ENCODE measurements around the gene ACTN1. TPM values are rescaled to one million over a fixed set of nuclear protein-coding genes. Genes with fewer than 3 reads are reported as not detected.
A peak's percentile ranks its signal among the peaks of the same experiment; 100 is the strongest.

The ACTN1 gene
- total and polyA plus RNA-seq, 2 experiments from 2014 or later: 121 to 280 TPM

DNA sequence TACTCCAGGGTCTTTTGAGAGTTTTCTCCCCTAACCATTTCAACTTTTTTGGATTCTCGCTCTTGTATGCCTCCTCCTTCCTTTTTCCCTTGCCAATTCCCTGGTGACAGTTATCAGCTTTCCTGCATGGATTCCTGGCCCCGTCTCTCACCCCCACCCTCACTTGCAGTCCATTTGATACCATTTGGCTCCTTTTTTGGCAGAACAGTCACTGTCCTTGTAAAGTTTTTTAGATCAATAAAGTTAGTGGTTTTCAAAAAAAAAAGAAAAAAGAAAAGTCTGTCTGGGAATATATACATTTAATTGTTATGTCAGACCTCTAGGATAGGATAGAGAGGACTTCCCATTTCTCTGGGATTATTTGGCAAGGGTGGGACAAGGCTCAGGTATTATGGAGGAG is 42.1 kb downstream of the ACTN1 start:
- Histone ChIP-seq H3K4me2 (no peak overlapping the region), H3K27ac (ENCODE audit: low read depth) (no peak overlapping the region), H3K79me2 (replicated peaks; ENCODE audit: insufficient read depth) (peaks cover 100% of the 10 kb centered on the region), H3K4me1 (ENCODE audit: insufficient read depth) (peaks cover 56% of the 10 kb centered on the region), H3K27me3 (ENCODE audit: insufficient read depth) (no peaks in the 10 kb centered on the region), H3F3A (replicated peaks; ENCODE audit: low read depth) (no peaks in the 10 kb centered on the region), H3K36me3 (ENCODE audit: insufficient read depth) (no peaks in the 10 kb centered on the region; the same call in 1 of the 2 replicates), H3K9me2 (ENCODE audit: insufficient read depth) (no peaks in the 10 kb centered on the region), H3K4me3 (no peak overlapping the region), H4K20me1 (replicated peaks; ENCODE audit: insufficient read depth) (peaks cover 71% of the 10 kb centered on the region), H2AFZ (no peak overlapping the region)
- no peaks in the 10 kb centered on the region; the same call in 1 of the 3 replicates for H3K36me3 Mint-ChIP-seq (ENCODE audit: low read depth)
- no peak for DNase-seq (ENCODE audit: low spot score)
- H3K9me3 Mint-ChIP-seq: no peaks in the 10 kb centered on the region
- no peak overlapping the region for H3K4me3 Mint-ChIP-seq
- peaks cover 77% of the 10 kb centered on the region for H3K4me1 Mint-ChIP-seq
- H3K27ac Mint-ChIP-seq: peak overlapping the region; percentile 38; the same call in 1 of the 2 replicates
- TF ChIP-seq POLR2AphosphoS5 (IDR thresholded peaks at IDR 0.05; ENCODE audit: low read depth) (no peak), JUNB (IDR thresholded peaks at IDR 0.05; ENCODE audit: unreplicated experiment) (no peak), ZNF331 (CRISPR knock-in tag; IDR thresholded peaks at IDR 0.05; ENCODE audit: low read depth) (no peak), STAT1 (IDR thresholded peaks at IDR 0.05; ENCODE audit: unreplicated experiment) (no peak), EZH2phosphoT487 (IDR thresholded peaks at IDR 0.05; ENCODE audit: unreplicated experiment) (no peak), NANOG (IDR thresholded peaks at IDR 0.05; ENCODE audit: borderline replicate concordance) (no peak), ZNF114 (CRISPR knock-in tag; IDR thresholded peaks at IDR 0.05) (no peak), CREB1 (CRISPR knock-in tag; IDR thresholded peaks at IDR 0.05; ENCODE audit: low read depth) (no peak), EZH2 (IDR thresholded peaks at IDR 0.05; ENCODE audit: low read depth, unreplicated experiment) (no peak)
- TF ChIP-seq, protein P1, sequence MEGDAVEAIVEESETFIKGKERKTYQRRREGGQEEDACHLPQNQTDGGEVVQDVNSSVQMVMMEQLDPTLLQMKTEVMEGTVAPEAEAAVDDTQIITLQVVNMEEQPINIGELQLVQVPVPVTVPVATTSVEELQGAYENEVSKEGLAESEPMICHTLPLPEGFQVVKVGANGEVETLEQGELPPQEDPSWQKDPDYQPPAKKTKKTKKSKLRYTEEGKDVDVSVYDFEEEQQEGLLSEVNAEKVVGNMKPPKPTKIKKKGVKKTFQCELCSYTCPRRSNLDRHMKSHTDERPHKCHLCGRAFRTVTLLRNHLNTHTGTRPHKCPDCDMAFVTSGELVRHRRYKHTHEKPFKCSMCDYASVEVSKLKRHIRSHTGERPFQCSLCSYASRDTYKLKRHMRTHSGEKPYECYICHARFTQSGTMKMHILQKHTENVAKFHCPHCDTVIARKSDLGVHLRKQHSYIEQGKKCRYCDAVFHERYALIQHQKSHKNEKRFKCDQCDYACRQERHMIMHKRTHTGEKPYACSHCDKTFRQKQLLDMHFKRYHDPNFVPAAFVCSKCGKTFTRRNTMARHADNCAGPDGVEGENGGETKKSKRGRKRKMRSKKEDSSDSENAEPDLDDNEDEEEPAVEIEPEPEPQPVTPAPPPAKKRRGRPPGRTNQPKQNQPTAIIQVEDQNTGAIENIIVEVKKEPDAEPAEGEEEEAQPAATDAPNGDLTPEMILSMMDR (conservative IDR thresholded peaks at IDR 0.05; ENCODE audit: low read depth in 2 of 2): no peak
- TF ChIP-seq, protein P2, sequence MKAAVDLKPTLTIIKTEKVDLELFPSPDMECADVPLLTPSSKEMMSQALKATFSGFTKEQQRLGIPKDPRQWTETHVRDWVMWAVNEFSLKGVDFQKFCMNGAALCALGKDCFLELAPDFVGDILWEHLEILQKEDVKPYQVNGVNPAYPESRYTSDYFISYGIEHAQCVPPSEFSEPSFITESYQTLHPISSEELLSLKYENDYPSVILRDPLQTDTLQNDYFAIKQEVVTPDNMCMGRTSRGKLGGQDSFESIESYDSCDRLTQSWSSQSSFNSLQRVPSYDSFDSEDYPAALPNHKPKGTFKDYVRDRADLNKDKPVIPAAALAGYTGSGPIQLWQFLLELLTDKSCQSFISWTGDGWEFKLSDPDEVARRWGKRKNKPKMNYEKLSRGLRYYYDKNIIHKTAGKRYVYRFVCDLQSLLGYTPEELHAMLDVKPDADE (IDR thresholded peaks at IDR 0.05): no peak
- TF ChIP-seq, protein P3, sequence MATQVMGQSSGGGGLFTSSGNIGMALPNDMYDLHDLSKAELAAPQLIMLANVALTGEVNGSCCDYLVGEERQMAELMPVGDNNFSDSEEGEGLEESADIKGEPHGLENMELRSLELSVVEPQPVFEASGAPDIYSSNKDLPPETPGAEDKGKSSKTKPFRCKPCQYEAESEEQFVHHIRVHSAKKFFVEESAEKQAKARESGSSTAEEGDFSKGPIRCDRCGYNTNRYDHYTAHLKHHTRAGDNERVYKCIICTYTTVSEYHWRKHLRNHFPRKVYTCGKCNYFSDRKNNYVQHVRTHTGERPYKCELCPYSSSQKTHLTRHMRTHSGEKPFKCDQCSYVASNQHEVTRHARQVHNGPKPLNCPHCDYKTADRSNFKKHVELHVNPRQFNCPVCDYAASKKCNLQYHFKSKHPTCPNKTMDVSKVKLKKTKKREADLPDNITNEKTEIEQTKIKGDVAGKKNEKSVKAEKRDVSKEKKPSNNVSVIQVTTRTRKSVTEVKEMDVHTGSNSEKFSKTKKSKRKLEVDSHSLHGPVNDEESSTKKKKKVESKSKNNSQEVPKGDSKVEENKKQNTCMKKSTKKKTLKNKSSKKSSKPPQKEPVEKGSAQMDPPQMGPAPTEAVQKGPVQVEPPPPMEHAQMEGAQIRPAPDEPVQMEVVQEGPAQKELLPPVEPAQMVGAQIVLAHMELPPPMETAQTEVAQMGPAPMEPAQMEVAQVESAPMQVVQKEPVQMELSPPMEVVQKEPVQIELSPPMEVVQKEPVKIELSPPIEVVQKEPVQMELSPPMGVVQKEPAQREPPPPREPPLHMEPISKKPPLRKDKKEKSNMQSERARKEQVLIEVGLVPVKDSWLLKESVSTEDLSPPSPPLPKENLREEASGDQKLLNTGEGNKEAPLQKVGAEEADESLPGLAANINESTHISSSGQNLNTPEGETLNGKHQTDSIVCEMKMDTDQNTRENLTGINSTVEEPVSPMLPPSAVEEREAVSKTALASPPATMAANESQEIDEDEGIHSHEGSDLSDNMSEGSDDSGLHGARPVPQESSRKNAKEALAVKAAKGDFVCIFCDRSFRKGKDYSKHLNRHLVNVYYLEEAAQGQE (IDR thresholded peaks at IDR 0.05; ENCODE audit: unreplicated experiment): no peak
- TF ChIP-seq, protein P4, sequence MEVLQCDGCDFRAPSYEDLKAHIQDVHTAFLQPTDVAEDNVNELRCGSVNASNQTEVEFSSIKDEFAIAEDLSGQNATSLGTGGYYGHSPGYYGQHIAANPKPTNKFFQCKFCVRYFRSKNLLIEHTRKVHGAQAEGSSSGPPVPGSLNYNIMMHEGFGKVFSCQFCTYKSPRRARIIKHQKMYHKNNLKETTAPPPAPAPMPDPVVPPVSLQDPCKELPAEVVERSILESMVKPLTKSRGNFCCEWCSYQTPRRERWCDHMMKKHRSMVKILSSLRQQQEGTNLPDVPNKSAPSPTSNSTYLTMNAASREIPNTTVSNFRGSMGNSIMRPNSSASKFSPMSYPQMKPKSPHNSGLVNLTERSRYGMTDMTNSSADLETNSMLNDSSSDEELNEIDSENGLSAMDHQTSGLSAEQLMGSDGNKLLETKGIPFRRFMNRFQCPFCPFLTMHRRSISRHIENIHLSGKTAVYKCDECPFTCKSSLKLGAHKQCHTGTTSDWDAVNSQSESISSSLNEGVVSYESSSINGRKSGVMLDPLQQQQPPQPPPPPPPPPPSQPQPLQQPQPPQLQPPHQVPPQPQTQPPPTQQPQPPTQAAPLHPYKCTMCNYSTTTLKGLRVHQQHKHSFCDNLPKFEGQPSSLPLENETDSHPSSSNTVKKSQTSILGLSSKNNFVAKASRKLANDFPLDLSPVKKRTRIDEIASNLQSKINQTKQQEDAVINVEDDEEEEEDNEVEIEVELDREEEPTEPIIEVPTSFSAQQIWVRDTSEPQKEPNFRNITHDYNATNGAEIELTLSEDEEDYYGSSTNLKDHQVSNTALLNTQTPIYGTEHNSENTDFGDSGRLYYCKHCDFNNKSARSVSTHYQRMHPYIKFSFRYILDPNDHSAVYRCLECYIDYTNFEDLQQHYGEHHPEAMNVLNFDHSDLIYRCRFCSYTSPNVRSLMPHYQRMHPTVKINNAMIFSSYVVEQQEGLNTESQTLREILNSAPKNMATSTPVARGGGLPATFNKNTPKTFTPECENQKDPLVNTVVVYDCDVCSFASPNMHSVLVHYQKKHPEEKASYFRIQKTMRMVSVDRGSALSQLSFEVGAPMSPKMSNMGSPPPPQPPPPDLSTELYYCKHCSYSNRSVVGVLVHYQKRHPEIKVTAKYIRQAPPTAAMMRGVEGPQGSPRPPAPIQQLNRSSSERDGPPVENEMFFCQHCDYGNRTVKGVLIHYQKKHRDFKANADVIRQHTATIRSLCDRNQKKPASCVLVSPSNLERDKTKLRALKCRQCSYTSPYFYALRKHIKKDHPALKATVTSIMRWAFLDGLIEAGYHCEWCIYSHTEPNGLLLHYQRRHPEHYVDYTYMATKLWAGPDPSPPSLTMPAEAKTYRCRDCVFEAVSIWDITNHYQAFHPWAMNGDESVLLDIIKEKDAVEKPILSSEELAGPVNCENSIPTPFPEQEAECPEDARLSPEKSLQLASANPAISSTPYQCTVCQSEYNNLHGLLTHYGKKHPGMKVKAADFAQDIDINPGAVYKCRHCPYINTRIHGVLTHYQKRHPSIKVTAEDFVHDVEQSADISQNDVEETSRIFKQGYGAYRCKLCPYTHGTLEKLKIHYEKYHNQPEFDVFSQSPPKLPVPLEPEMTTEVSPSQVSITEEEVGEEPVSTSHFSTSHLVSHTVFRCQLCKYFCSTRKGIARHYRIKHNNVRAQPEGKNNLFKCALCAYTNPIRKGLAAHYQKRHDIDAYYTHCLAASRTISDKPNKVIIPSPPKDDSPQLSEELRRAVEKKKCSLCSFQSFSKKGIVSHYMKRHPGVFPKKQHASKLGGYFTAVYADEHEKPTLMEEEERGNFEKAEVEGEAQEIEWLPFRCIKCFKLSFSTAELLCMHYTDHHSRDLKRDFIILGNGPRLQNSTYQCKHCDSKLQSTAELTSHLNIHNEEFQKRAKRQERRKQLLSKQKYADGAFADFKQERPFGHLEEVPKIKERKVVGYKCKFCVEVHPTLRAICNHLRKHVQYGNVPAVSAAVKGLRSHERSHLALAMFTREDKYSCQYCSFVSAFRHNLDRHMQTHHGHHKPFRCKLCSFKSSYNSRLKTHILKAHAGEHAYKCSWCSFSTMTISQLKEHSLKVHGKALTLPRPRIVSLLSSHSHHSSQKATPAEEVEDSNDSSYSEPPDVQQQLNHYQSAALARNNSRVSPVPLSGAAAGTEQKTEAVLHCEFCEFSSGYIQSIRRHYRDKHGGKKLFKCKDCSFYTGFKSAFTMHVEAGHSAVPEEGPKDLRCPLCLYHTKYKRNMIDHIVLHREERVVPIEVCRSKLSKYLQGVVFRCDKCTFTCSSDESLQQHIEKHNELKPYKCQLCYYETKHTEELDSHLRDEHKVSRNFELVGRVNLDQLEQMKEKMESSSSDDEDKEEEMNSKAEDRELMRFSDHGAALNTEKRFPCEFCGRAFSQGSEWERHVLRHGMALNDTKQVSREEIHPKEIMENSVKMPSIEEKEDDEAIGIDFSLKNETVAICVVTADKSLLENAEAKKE (CRISPR knock-in tag; IDR thresholded peaks at IDR 0.05): no peak
- H3K27me3 Mint-ChIP-seq (ENCODE audit: insufficient read depth, low read depth, poor library complexity): peaks cover 16% of the 10 kb centered on the region
- no peak for ATAC-seq
